Common myeloid progenitor, CD34-positive (primary cell): ENCODE measurements around the gene ZNF658.
"Not testable (repeated sequence)": the region's sequence is repeated elsewhere in the genome, so short reads cannot be mapped to it uniquely, and the experiment has no call there.

Experiments used
- CTCF ChIA-PET: fragments of 350-600 bp; sonication (Branson Sonifier 250); formaldehyde crosslinking; loops from one replicate; lab custom pipeline; 2021; ENCODE audit warnings: antibody characterized with exemption; lab: Charles Lee
- POLR2A ChIA-PET: fragments of 350-600 bp; sonication (Branson Sonifier 250); formaldehyde crosslinking; loops from one replicate; lab custom pipeline; 2021; ENCODE audit warnings: antibody characterized with exemption; lab: Charles Lee
- DNase-seq, 3 donors: peaks; one replicate each; pipeline versions ENCODE4 v3.0.0 to v3.0.0-alpha.2; 2013
- H3K27ac ChIP-seq, 2 experiments: 1 replicate in 1 of 2; 2 replicates in 1 of 2; pipeline ENCODE4 v1.7.0; 2013; ENCODE audit warnings: inconsistent platforms in 2 of 2, low read length in 2 of 2, mild to moderate bottlenecking in 2 of 2, low read depth in 1 of 2, moderate library complexity in 1 of 2; ENCODE audit not compliant: severe bottlenecking in 2 of 2, insufficient read depth in 1 of 2, poor library complexity in 1 of 2
- H3K27me3 ChIP-seq, 5 experiments: replicated peaks in 2 of 5; 1 replicate in 3 of 5; 2 replicates in 2 of 5; pipeline versions ENCODE4 v1.6.1 to v1.7.0; 2013; ENCODE audit warnings: low read length in 4 of 5, mild to moderate bottlenecking in 2 of 5, moderate library complexity in 2 of 5, inconsistent platforms in 1 of 5; ENCODE audit not compliant: insufficient read depth in 5 of 5, control insufficient read depth in 4 of 5
- H3K36me3 ChIP-seq, 4 experiments: 1 replicate in 2 of 4; 2 replicates in 2 of 4; pipeline versions ENCODE4 v1.6.1 to v1.7.0; 2013; ENCODE audit warnings: low read length in 3 of 4, control low read depth in 1 of 4, mild to moderate bottlenecking in 1 of 4; ENCODE audit not compliant: control insufficient read depth in 4 of 4, insufficient read depth in 4 of 4
- H3K4me1 ChIP-seq, 4 experiments: 1 replicate in 3 of 4; 2 replicates in 1 of 4; pipeline versions ENCODE4 v1.6.1 to v1.7.1; 2013; ENCODE audit warnings: low read length in 3 of 4, mild to moderate bottlenecking in 3 of 4, control low read depth in 1 of 4, inconsistent platforms in 1 of 4, moderate library complexity in 1 of 4; ENCODE audit not compliant: control insufficient read depth in 4 of 4, insufficient read depth in 4 of 4; ENCODE audit errors: control extremely low read depth in 1 of 4
- H3K4me3 ChIP-seq, 7 experiments: 1 replicate in 4 of 7; 2 replicates in 3 of 7; pipeline versions ENCODE4 v1.5.1 to v1.7.0; 2013; ENCODE audit warnings: mild to moderate bottlenecking in 7 of 7, low read length in 6 of 7, moderate library complexity in 6 of 7, inconsistent platforms in 2 of 7, low read depth in 2 of 7, control low read depth in 1 of 7; ENCODE audit not compliant: insufficient read depth in 4 of 7, control insufficient read depth in 1 of 7; ENCODE audit errors: extremely low read depth in 1 of 7
- H3K9me3 ChIP-seq, 5 experiments: 1 replicate in 4 of 5; 2 replicates in 1 of 5; pipeline versions ENCODE4 v1.6.1 to v1.7.1; 2013; ENCODE audit warnings: low read length in 4 of 5, mild to moderate bottlenecking in 2 of 5, inconsistent platforms in 1 of 5, low read depth in 1 of 5, moderate library complexity in 1 of 5; ENCODE audit not compliant: control insufficient read depth in 4 of 5, insufficient read depth in 2 of 5; ENCODE audit errors: control extremely low read depth in 1 of 5
- WGBS: methylation state at CpG from one replicate; pipeline ENCODE4 v1.1.5; 2013; ENCODE audit not compliant: insufficient coverage; 5-methylcytosine and 5-hydroxymethylcytosine counted together

Gene ZNF658

GRCh38 chr9:66952576-66952975 lies 52.1 kb downstream of the ZNF658 start:
- H3K27ac ChIP-seq, H3K4me3 ChIP-seq, H3K9me3 ChIP-seq, H3K36me3 ChIP-seq, H3K27me3 ChIP-seq, POLR2A ChIA-PET, CTCF ChIA-PET, H3K4me1 ChIP-seq, DNase-seq: not testable (repeated sequence)
- WGBS: no CpG with 5 or more reads among the region's 11 CpGs
